Muscle layer of colon (tissue), 2 donors: Measurements from ENCODE around the gene NTPCR.

Experiments
- H3K27ac ChIP-seq: one replicate; pipeline ENCODE4 v1.7.0; 2013; ENCODE audit warnings: low read depth, mild to moderate bottlenecking, low read length, moderate library complexity
- H3K27me3 ChIP-seq, 2 donors: one replicate each; pipeline ENCODE4 v1.7.0; 2013; ENCODE audit warnings: low read length in 2 of 2, mild to moderate bottlenecking in 2 of 2; ENCODE audit not compliant: insufficient read depth in 2 of 2, control insufficient read depth in 1 of 2
- H3K36me3 ChIP-seq: one replicate; pipeline ENCODE4 v1.7.0; 2013; ENCODE audit warnings: mild to moderate bottlenecking, low read length; ENCODE audit not compliant: insufficient read depth
- H3K4me1 ChIP-seq: one replicate; pipeline ENCODE4 v1.7.0; 2013; ENCODE audit warnings: mild to moderate bottlenecking, low read length; ENCODE audit not compliant: insufficient read depth
- H3K4me3 ChIP-seq, 2 donors: one replicate each; pipeline ENCODE4 v1.7.0; 2013; ENCODE audit warnings: low read length in 2 of 2, low read depth in 1 of 2, mild to moderate bottlenecking in 1 of 2, moderate library complexity in 1 of 2
- H3K9ac ChIP-seq: one replicate; pipeline ENCODE4 v1.7.0; 2013; ENCODE audit warnings: low read length
- H3K9me3 ChIP-seq: one replicate; pipeline ENCODE4 v1.7.0; 2013; ENCODE audit warnings: mild to moderate bottlenecking, low read length
- donor health status: abdominal sarcoma.
- donor health status: Adenocarcinoma of cecum.

Gene NTPCR

DNA sequence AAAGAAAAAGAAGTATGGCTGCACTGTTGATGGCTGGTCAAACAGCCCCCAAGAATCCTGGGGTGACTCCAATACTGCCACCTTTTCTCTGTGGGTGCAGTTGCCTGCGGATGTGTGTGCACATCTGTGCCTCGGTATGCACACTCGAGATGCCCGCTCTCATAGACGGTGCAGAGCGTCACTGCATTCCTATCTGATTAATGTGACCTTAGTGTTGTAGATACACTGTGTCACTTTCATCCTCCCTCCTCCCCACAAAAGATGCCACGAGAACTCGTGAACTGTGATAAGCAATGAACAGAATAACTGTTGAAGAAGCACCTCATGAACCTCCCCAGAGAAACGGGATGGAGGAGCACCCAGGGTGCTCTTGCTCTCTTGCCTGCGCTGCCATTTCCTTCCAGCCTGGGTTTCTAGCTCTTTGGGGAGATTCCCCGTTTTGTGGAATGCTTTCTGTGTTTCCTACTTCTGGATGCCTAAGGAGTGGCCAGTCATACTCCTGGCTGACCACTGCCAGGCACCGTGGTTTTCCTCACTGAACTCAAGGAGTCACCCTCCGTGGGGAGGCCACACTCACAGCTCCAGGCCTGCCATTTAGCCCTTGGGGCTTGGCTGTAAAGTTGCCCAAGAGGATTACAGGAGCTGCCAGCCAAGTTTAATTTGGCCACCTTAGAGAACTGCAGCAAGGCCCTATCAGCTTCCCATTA lies 32.0 kb downstream of the NTPCR start:
- Histone ChIP-seq H3K9ac (no peak overlapping the region), H3K4me3 (no peak overlapping the region), H3K36me3 (no peaks in the 10 kb centered on the region), H3K27ac (no peak overlapping the region), H3K4me1 (no peaks in the 10 kb centered on the region), H3K9me3 (no peaks in the 10 kb centered on the region), H3K27me3 (no peaks in the 10 kb centered on the region)

DNA sequence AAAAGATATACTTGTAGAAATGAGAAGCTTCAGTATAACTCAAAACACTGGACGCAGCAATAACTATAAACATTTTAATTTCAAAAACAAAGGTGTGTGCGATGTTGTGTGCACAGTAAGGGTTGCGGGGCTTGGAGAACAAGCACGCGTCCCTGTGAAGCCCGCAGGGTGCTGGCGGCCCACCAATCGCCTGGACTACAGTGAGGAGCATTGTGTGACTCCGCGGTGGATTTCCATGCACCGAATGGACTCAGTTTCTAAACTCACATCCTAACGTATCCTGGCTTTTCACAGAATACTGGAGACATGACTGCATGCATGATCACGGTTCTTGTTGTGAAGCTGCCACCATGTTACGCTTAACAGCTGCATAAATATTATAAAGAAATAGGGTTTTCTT lies 33.0 kb downstream of the NTPCR start:
- Histone ChIP-seq H3K27ac (no peak overlapping the region), H3K27me3 (no peaks in the 10 kb centered on the region), H3K9me3 (no peaks in the 10 kb centered on the region), H3K4me1 (no peaks in the 10 kb centered on the region), H3K9ac (no peak overlapping the region), H3K4me3 (no peak overlapping the region), H3K36me3 (no peaks in the 10 kb centered on the region)

GRCh38 chr1:232983817-232984567 lies 33.6 kb downstream of the NTPCR start:
- Histone ChIP-seq H3K36me3 (no peaks in the 10 kb centered on the region), H3K4me3 (no peak overlapping the region), H3K4me1 (no peaks in the 10 kb centered on the region), H3K27me3 (no peaks in the 10 kb centered on the region), H3K27ac (no peak overlapping the region), H3K9me3 (no peaks in the 10 kb centered on the region), H3K9ac (no peak overlapping the region)

DNA sequence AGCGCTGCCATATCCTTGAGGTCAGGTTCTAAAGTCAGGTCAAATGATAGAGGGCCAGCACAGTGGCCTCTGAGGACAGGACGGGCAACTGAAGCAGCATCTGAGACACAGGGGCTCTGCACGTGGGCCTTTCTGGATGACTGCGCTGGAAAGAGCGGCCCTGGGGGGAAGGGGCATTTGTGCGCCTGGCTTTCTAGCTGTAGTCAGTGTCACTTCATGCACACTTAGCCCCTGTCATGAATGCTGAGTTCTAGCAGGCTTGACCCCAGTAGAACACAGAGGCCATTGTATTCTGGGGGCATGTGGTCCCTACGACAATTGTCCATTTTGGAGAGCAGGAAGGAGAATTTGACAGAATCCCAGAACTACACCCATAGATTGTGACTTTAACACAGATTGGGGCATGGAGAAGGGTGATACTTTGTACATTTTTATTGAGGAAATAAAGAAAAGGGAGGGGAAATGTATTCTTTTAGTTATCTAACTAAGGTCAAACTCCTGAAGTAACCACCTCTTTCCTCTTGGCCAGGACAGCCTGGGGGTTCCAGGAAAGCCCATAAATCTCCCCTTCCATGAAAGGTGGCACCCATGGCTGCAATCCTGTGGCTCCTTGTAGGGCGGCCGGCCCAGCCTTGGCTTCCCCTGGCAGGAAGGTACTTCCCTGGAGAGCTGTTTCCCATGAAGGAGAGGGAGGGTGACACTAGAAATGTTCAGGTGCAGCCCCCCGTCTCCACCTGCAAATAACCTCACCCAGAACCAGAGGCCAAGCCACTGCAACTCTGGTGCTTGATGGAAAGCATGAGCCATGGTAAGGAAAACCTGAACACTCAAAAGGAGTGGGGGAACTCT lies 34.4 kb downstream of the NTPCR start:
- H3K27me3 ChIP-seq = no peaks in the 10 kb centered on the region
- no peaks in the 10 kb centered on the region for H3K36me3 ChIP-seq
- H3K4me3 ChIP-seq = no peak overlapping the region
- H3K4me1 ChIP-seq = no peaks in the 10 kb centered on the region
- H3K9ac ChIP-seq = no peak overlapping the region
- no peaks in the 10 kb centered on the region for H3K9me3 ChIP-seq
- no peak overlapping the region for H3K27ac ChIP-seq

- H3K27ac ChIP-seq = no peak overlapping the region
- H3K9me3 ChIP-seq = no peaks in the 10 kb centered on the region
- H3K36me3 ChIP-seq = no peaks in the 10 kb centered on the region
- no peak overlapping the region for H3K9ac ChIP-seq
- H3K4me1 ChIP-seq = no peaks in the 10 kb centered on the region
- no peak overlapping the region for H3K4me3 ChIP-seq
- no peaks in the 10 kb centered on the region for H3K27me3 ChIP-seq
Observed at GRCh38 chr1:232985882-232986526, 35.6 kb downstream of the NTPCR start.

DNA sequence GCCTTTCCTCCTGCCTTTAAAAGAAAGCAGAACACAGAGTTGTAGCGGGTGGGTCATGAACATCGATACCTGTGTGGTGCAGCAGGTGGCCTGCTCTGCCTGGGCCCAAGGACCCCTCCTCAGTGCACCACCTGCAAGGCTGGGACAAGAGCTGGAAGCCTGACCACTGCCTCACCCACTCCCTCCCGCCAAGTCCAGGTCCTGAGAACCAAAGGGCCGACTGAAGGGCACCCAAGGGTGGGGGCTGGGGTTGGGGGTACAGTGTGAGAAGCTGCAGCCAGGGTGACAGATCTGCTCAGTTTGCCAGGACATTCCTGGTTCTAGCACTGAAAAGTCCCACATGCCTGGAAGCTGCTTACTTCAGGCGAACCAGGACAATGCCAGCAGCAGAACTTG lies 36.1 kb downstream of the NTPCR start:
- Histone ChIP-seq H3K4me3 (no peak overlapping the region), H3K9ac (no peak overlapping the region), H3K9me3 (no peaks in the 10 kb centered on the region), H3K36me3 (no peaks in the 10 kb centered on the region), H3K27ac (no peak overlapping the region), H3K4me1 (no peaks in the 10 kb centered on the region), H3K27me3 (no peaks in the 10 kb centered on the region)

- no peaks in the 10 kb centered on the region for H3K27me3 ChIP-seq
- no peak overlapping the region for H3K27ac ChIP-seq
- H3K4me3 ChIP-seq = no peak overlapping the region
- no peaks in the 10 kb centered on the region for H3K9me3 ChIP-seq
- no peaks in the 10 kb centered on the region for H3K4me1 ChIP-seq
- no peak overlapping the region for H3K9ac ChIP-seq
- no peaks in the 10 kb centered on the region for H3K36me3 ChIP-seq
Observed at GRCh38 chr1:232987046-232987773, 36.8 kb downstream of the NTPCR start.

DNA sequence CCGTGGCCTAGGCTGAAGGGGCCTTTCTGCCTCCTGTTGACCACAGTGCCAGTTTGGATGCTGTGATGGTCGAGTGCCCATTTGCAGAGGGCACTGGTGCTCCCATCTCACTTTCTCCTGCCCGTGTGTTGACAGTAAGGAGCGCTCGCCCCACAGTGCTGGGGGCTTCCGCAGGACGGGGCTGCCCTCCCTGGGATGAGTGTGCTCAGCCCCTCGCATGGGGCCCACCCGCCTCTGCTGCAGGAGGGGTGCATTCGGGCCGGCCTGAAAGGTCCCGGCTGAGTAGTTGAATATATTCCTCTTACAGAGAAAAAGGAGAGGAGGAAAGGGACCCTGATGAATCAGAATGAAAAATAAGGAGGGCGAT lies 37.3 kb downstream of the NTPCR start:
- Histone ChIP-seq H3K9me3 (no peaks in the 10 kb centered on the region), H3K9ac (no peak overlapping the region), H3K4me1 (no peaks in the 10 kb centered on the region), H3K36me3 (no peaks in the 10 kb centered on the region), H3K27ac (no peak overlapping the region), H3K27me3 (no peaks in the 10 kb centered on the region), H3K4me3 (no peak overlapping the region)

DNA sequence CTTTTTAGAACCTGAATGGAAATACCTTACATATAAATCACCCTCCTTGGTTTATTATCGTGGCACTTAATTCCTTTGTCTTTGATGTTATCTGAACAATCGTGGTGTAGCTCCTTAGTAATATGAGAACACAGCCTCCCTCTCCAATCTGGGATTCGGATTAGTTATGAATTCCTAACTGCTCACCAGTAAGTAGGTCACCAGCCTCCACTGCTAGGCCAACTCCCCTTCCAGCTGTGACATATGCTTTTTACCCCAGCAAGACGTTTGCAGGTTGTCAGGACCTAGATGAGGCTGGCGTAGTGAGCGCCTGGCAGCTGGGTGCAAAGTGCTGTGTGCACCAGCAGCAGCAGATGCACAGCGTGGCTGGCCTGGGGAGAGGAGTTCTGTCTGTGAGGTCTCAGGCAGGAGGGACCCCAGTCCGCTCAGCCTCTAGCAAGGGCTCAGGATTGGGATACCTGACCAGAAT lies 38.2 kb downstream of the NTPCR start:
- H3K9ac ChIP-seq = no peak overlapping the region
- H3K27me3 ChIP-seq = no peaks in the 10 kb centered on the region
- no peak overlapping the region for H3K27ac ChIP-seq
- no peaks in the 10 kb centered on the region for H3K4me1 ChIP-seq
- H3K36me3 ChIP-seq = no peaks in the 10 kb centered on the region
- no peaks in the 10 kb centered on the region for H3K9me3 ChIP-seq
- no peak overlapping the region for H3K4me3 ChIP-seq

DNA sequence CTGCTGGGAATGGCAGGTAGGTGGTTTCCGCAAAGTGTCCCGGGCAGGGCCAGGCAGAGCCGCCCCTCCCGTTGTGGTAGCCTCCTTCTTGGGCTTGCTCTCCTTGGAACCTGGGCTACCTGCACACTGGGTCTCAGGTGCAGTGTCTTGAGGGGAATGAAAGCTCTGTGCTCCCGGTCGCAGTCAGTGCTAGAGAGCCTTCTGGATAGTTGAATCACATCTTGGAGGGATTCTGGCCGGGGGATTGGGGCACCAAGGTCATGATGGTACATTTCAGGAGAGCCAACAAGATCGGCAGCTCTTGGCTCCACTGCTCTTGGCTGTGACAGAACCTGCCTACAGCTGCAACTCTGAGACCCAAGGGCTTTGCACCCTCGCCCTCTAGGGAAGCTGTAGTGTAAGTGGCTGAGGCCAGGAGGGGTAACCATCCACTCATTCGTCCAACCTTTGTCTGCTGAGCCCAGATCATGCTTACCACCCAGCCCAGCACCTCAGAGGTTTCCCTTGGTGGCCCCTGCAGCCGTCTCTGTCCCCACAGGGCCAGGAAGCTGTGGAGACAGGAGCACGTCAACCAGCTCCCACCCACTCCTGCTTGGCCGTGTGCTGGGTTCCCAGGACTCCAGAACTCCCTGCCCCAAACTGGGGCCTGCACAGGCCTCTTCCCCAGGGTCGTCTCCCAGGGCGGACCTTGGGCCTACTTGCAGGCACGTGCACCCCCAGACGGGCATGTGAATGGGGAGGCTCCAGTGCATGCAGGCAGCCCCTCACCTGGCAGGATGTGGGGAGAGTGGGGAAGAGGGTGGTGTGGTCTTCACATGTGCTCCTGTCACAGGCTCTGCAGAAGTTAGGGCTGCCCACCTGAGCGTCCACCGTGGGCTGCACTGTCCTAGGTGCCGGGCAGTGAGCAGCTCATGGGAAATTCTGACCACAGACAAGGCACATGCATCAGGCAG lies 40.0 kb downstream of the NTPCR start:
- H3K9ac ChIP-seq = no peak overlapping the region
- H3K4me3 ChIP-seq = no peak overlapping the region

More for the DNA sequence above, 40.0 kb downstream of the NTPCR start:
- Histone ChIP-seq H3K4me1 (no peaks in the 10 kb centered on the region), H3K27me3 (no peaks in the 10 kb centered on the region), H3K9me3 (no peaks in the 10 kb centered on the region), H3K27ac (no peak overlapping the region), H3K36me3 (no peaks in the 10 kb centered on the region)
